SU-DHL-6 (cell line): Measurements from ENCODE around the gene GRIK4.

Source experiments
- CTCF ChIP-seq: fragments of 200-600 bp; sonication (generic); IDR thresholded peaks from one replicate; pipeline ENCODE4 v1.5.1; 2017; ENCODE audit warnings: antibody characterized with exemption, mild to moderate bottlenecking, low read length, moderate library complexity; ENCODE audit not compliant: insufficient read depth, poor library complexity, severe bottlenecking
- EZH2phosphoT487 ChIP-seq: fragments of 200-600 bp; sonication (generic), shearing (Covaris generic); conservative IDR thresholded peaks from 2 replicates; pipeline ENCODE4 v1.6.1; 2018; ENCODE audit warnings: mild to moderate bottlenecking, antibody characterized with exemption, low read length, moderate library complexity, mixed read lengths

GRCh38 chr11:120681434-120682331, 170.1 kb downstream of the GRIK4 start:
- TF ChIP-seq CTCF, result no peak
- TF ChIP-seq EZH2phosphoT487, result no peak
